Middle frontal gyrus (tissue), 1 donor: Measurements from ENCODE around the gene CD209.
"Not testable (repeated sequence)": the region's sequence is repeated elsewhere in the genome, so short reads cannot be mapped to it uniquely, and the experiment has no call there.

Source experiments
- DNase-seq: peaks from one replicate; pipeline ENCODE4 v3.0.0-alpha.2; 2015; ENCODE audit warnings: low spot score; ENCODE audit errors: extremely low spot score

Gene CD209

GRCh38 chr19:7769171-7769570 lies 21.8 kb upstream of the CD209 start:
- no peak for DNase-seq

- no peak for DNase-seq
Measured at GRCh38 chr19:7767487-7767886, 20.2 kb upstream of the CD209 start.

- DNase-seq: no peak
Measured at GRCh38 chr19:7766535-7766934, 19.2 kb upstream of the CD209 start.

- not testable (repeated sequence) for DNase-seq
Measured at GRCh38 chr19:7765043-7765442, 17.7 kb upstream of the CD209 start.

GRCh38 chr19:7764157-7764556 lies 16.8 kb upstream of the CD209 start:
- not testable (repeated sequence) for DNase-seq

GRCh38 chr19:7763696-7764095 lies 16.4 kb upstream of the CD209 start:
- DNase-seq: no peak

GRCh38 chr19:7762719-7763293 lies 15.5 kb upstream of the CD209 start, which contains the start of gene CLEC4M:
Gene CLEC4M, plus strand, starts transcription at chr19:7763243. Its CDS starts 24 bp downstream, at chr19:7763267.
- no peak for DNase-seq

GRCh38 chr19:7759156-7759555 lies 11.8 kb upstream of the CD209 start:
- no peak for DNase-seq

GRCh38 chr19:7757358-7757757 lies 10.0 kb upstream of the CD209 start:
- no peak for DNase-seq

- no peak for DNase-seq
Measured at GRCh38 chr19:7756258-7756657, 8.9 kb upstream of the CD209 start.

GRCh38 chr19:7751157-7751783 lies 3.9 kb upstream of the CD209 start:
- no peak for DNase-seq

GRCh38 chr19:7748756-7749155 lies 1.4 kb upstream of the CD209 start:
- DNase-seq: no peak

- no peak for DNase-seq
Measured at GRCh38 chr19:7748171-7748570, 837 bp upstream of the CD209 start.

- not testable (repeated sequence) for DNase-seq
Measured at GRCh38 chr19:7746306-7746705, 1.0 kb downstream of the CD209 start.

- DNase-seq: no peak
Measured at GRCh38 chr19:7744871-7745650, 2.3 kb downstream of the CD209 start.

GRCh38 chr19:7744199-7744786 lies 3.0 kb downstream of the CD209 start:
- DNase-seq: no peak

GRCh38 chr19:7743425-7743841 lies 3.9 kb downstream of the CD209 start:
- no peak for DNase-seq

- DNase-seq: no peak
Measured at GRCh38 chr19:7742991-7743390, 4.3 kb downstream of the CD209 start.

- no peak for DNase-seq
Measured at GRCh38 chr19:7742575-7742974, 4.8 kb downstream of the CD209 start.

GRCh38 chr19:7740682-7741054 lies 6.7 kb downstream of the CD209 start:
- no peak for DNase-seq

- DNase-seq: no peak
Measured at GRCh38 chr19:7739801-7740681, 7.3 kb downstream of the CD209 start.
